Measurements from ENCODE around the gene ZNF622.
A peak's percentile ranks its signal among the peaks of the same experiment; 100 is the strongest.
"Not testable (repeated sequence)": the region's sequence is repeated elsewhere in the genome, so short reads cannot be mapped to it uniquely, and the experiment has no call there.

The ZNF622 gene

DNA sequence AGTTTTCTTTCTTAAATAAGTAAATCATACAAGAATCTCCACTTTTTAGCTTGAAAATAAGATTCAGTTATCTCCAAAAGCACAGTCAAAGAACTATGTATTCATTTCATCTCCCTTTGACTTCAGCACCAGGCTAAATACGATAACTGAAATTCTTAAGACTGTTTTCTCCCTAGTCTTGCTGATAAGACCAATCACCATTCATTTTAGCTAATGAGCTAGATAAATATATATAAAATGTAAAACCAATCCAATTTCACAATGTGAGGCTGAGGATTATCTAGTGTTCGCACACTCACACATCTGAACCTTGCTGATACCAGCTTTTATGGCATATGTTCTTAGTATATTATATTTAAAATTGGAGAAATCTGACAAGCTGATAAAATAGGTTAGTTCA, 17.3 kb upstream of the ZNF622 start:
- no peak for DNase-seq (ENCODE audit: low read depth)
- H3K4me3 ChIP-seq (ENCODE audit: low read depth, low read length), result no peak overlapping the region

DNA sequence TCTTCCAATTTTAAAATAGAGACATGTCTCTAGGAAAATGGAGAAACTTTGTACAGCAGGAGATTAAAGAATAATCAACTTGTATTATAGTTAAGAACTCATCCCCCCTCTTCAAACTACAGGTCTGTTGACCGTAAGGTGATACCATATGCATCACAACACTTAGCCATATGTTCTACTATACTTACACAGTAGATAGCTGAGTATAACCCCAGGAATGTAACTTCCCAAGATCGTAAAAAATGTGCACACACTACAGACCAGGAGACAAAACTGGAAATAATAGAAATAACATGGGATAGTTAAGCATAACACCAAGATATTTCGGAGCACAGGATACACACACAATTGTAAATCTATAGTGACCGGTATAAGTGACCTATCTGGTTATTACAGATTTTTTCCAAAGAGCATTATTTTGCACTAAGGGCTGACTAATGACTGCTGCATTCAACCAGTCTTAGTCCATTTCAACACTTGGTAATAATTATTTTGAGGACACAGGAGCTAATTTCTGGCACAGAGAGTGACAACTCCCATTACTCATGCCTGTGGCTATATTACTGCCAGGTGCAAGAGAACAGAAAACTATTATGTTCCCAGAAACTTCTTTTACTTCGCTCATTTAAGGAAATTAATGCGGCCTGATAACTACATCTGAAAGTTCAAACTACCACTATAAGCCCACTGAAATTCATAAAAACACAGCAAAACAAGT, 15.4 kb upstream of the ZNF622 start:
- H3K4me3 ChIP-seq (ENCODE audit: low read depth, low read length), result no peak overlapping the region
- no peak for DNase-seq (ENCODE audit: low read depth)

GRCh38 chr5:16480144-16480543, 14.5 kb upstream of the ZNF622 start:
- no peak for DNase-seq (ENCODE audit: low read depth)
- H3K4me3 ChIP-seq (ENCODE audit: low read depth, low read length), result no peak overlapping the region

GRCh38 chr5:16477541-16477940, 11.9 kb upstream of the ZNF622 start:
- no peak overlapping the region for H3K4me3 ChIP-seq (ENCODE audit: low read depth, low read length)
- DNase-seq (ENCODE audit: low read depth), result no peak

DNA sequence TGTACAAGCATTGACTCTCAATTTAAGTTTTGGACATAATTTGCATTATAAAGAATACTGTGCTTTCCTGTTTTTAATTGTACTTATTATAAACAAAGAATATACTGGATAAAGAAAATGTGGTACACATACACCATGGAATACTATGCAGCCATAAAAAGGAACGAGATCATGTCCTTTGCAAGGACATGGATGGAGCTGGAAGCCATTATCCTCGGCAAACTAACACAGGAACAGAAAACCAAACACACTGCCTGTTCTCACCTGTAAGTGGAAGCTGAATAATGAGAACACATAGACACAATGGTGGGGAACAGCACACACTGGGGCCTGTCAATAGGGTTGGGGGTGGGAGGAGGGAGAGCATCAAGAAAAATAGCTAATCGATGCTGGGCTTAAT, 10.8 kb upstream of the ZNF622 start:
- not testable (repeated sequence) for DNase-seq (ENCODE audit: low read depth); H3K4me3 ChIP-seq (ENCODE audit: low read depth, low read length)

GRCh38 chr5:16471387-16471786, 5.8 kb upstream of the ZNF622 start:
- no peak overlapping the region for H3K4me3 ChIP-seq (ENCODE audit: low read depth, low read length)
- no peak for DNase-seq (ENCODE audit: low read depth)

GRCh38 chr5:16467363-16468219, 2.0 kb upstream of the ZNF622 start:
- peak overlapping the region; percentile 84 for H3K4me3 ChIP-seq (ENCODE audit: low read depth, low read length)

GRCh38 chr5:16464664-16465543, 696 bp downstream of the ZNF622 start:
- DNase-seq (ENCODE audit: low read depth), result no peak
- H3K4me3 ChIP-seq (ENCODE audit: low read depth, low read length), result peak overlapping the region; percentile 84

More at GRCh38 chr5:16467363-16468219, 2.0 kb upstream of the ZNF622 start:
- DNase-seq (ENCODE audit: low read depth), result no peak

DNA sequence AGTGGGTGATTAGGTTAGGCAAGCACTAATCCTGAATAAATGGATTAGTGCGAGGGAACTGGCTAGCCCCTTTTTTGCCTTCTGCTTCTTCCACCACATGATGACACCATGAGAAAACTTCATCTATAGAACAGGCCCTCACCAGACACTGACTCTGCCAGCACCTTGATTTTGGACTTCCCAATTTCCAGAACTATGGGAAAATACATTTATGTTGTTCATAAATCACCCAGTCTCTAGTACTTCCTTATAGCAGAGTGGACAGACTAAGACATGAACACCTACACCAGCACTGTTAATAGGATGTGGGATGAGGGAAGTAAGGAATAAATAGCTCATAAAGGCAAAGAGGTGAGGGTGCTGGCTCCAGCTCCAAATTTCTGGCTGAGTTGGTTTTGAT, 1.4 kb downstream of the ZNF622 start:
- H3K4me3 ChIP-seq (ENCODE audit: low read depth, low read length), result peak overlapping the region; percentile 84
- DNase-seq (ENCODE audit: low read depth), result no peak

GRCh38 chr5:16461782-16462181, 3.8 kb downstream of the ZNF622 start:
- DNase-seq (ENCODE audit: low read depth), result peak; percentile 89
- no peak overlapping the region for H3K4me3 ChIP-seq (ENCODE audit: low read depth, low read length)

GRCh38 chr5:16461026-16461425, 4.6 kb downstream of the ZNF622 start:
- DNase-seq (ENCODE audit: low read depth), result no peak
- no peak overlapping the region for H3K4me3 ChIP-seq (ENCODE audit: low read depth, low read length)

DNA sequence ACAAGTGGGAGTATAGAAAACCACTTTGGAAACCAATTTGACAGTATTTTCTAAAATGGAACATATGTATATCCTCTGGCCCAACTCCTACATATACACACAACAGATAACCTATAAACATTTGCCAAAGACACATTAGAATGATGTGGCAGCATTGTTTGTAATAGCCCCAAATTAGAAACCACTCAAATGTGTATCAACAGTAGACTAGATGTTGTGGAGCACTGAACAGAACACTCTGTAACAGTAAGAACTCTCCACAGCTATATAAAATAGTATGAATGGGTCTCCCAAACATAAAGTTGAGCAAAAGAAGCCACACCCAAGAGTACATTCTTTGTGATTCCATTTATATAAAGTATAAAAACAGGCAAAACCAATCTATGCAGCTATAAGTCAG, 6.1 kb downstream of the ZNF622 start:
- no peak for DNase-seq (ENCODE audit: low read depth)
- no peak overlapping the region for H3K4me3 ChIP-seq (ENCODE audit: low read depth, low read length)

GRCh38 chr5:16457853-16458252, 7.7 kb downstream of the ZNF622 start:
- no peak for DNase-seq (ENCODE audit: low read depth)
- H3K4me3 ChIP-seq (ENCODE audit: low read depth, low read length), result no peak overlapping the region

DNA sequence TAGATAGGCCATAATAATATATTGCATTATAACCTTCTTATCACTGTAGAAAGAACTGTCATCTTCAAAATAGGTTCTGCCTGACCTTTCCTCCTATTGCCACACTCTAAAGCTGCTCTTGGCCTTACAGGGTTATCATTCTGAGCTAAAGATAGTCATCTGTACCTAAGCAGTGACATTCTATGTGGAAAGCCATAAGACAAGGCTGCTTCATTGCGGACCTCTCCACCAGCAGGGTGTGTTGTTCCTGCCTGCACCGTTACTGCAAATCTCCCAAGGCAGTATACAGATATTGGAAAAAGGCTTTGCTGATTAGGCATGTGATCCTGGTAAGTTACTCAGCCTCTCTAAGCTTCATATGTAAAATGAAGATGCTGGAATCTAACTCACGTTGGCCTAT, 8.1 kb downstream of the ZNF622 start:
- no peak for DNase-seq (ENCODE audit: low read depth)
- no peak overlapping the region for H3K4me3 ChIP-seq (ENCODE audit: low read depth, low read length)

DNA sequence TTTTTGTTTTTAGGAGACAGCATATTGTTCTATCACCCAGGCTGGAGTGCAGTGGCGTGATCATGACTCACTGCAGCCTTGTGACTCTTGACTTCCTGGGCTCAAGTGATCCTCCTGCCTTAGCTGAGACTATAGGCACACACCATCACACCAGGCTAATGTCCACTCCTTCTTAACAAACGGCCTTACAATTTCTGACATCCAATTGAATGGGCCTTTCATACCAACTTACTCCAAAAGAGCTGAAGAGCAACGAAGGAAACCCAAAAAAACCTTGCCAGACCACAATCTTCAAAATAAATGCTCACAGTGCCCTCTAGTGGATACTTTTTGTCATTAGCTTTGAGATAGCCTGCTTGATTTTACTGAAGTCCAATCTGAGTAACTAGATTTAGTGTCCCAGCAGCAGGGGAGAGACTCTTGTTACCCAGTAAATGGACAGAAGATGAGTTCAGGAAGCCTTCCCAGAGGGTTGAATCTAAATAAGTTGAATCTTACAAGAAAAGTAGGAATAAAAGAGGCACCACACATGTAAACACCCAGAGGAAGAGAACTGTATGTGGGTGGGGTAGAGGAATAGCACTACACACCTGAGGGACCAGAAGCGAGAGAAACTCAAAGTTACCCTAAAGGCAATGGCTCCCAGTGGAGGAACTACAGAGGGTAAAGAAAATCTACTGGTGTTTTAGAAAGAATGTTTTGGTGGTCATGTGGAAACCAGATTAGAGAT, 9.3 kb downstream of the ZNF622 start:
- no peak for DNase-seq (ENCODE audit: low read depth)
- H3K4me3 ChIP-seq (ENCODE audit: low read depth, low read length), result no peak overlapping the region

- no peak for DNase-seq (ENCODE audit: low read depth)
- no peak overlapping the region for H3K4me3 ChIP-seq (ENCODE audit: low read depth, low read length)
Observed at GRCh38 chr5:16455668-16456067, 9.9 kb downstream of the ZNF622 start.

- no peak overlapping the region for H3K4me3 ChIP-seq (ENCODE audit: low read depth, low read length)
- DNase-seq (ENCODE audit: low read depth), result no peak
Observed at GRCh38 chr5:16454686-16455085, 10.9 kb downstream of the ZNF622 start.

GRCh38 chr5:16453609-16454008, 12.0 kb downstream of the ZNF622 start:
- DNase-seq (ENCODE audit: low read depth), result no peak
- no peak overlapping the region for H3K4me3 ChIP-seq (ENCODE audit: low read depth, low read length)

DNA sequence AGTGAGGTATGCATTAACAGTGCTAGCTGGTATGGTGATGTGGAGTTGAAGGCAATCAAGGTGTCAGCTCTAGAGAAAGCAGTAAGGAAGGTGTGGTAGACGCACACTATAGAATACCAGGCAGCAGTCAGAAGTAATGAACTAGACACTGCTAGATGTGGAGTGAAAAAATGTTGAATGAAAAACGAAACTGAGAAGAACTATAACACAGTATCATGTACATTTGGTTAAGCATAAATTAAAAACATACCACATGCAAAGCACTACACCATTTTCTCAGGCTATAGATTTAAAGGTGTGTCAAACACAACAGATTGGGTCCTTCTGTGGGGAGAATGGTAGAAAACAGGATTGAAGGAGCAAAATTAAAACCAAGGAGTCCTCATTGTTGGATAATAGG, 15.4 kb downstream of the ZNF622 start:
- no peak overlapping the region for H3K4me3 ChIP-seq (ENCODE audit: low read depth, low read length)
- DNase-seq (ENCODE audit: low read depth), result no peak
